ENCODE results near the gene GEMIN5. TPM values are rescaled to one million over a fixed set of nuclear protein-coding genes. Genes with fewer than 3 reads are reported as not detected.

GEMIN5 gene
- total and polyA plus RNA-seq, 2 of the 13 experiments (the other 11 are each of a cell fraction or from before 2014, with no cell fraction given), result 6.6 to 28.6 TPM

DNA sequence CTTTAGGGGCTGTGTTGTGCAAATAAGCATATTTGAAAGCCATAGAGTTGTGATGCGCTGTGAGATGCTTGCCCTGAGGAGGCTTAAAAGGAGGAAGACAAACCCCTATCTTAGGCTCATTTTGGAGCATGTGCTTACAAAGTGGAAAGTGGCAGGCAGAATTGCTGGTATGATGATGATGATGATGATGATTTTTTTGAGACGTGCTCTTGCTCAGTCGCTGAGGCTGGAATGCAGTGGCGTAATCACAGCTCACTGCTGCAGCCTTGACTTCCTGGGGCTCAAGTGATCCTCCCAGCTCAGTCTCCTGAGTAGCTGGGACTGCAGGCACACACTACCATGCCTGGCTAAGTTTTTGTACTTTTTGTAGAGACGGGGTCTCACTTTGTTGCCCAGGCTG is 77.9 kb downstream of the GEMIN5 start (continued):
- TF ChIP-seq, protein P1, sequence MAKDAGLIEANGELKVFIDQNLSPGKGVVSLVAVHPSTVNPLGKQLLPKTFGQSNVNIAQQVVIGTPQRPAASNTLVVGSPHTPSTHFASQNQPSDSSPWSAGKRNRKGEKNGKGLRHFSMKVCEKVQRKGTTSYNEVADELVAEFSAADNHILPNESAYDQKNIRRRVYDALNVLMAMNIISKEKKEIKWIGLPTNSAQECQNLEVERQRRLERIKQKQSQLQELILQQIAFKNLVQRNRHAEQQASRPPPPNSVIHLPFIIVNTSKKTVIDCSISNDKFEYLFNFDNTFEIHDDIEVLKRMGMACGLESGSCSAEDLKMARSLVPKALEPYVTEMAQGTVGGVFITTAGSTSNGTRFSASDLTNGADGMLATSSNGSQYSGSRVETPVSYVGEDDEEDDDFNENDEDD (CRISPR knock-in tag; IDR thresholded peaks at IDR 0.05; ENCODE audit: borderline replicate concordance), result no peak
- TF ChIP-seq ZBTB20 (CRISPR knock-in tag; IDR thresholded peaks at IDR 0.05; ENCODE audit: borderline replicate concordance, low read depth) (no peak), ZNF556 (CRISPR knock-in tag; IDR thresholded peaks at IDR 0.05; ENCODE audit: borderline replicate concordance) (no peak), TEAD2 (CRISPR knock-in tag; IDR thresholded peaks at IDR 0.05) (no peak), MXD4 (CRISPR knock-in tag; IDR thresholded peaks at IDR 0.05) (no peak), ZNF792 (CRISPR knock-in tag; IDR thresholded peaks at IDR 0.05) (0 out of 2 replicates have a peak, but pooled peaks have one; percentile 42), NR3C1 (CRISPR knock-in tag; IDR thresholded peaks at IDR 0.05) (no peak), EZH2 (conservative IDR thresholded peaks at IDR 0.05; ENCODE audit: low read depth, low read length) (no peak), ZNF274 (CRISPR knock-in tag; IDR thresholded peaks at IDR 0.05) (no peak; the same call in 1 of the 2 replicates), NFATC3 (CRISPR knock-in tag; IDR thresholded peaks at IDR 0.05) (no peak), ZSCAN25 (CRISPR knock-in tag; IDR thresholded peaks at IDR 0.05) (no peak), ZMYM2 (CRISPR knock-in tag; IDR thresholded peaks at IDR 0.05) (no peak), ZNF709 (CRISPR knock-in tag; IDR thresholded peaks at IDR 0.05) (no peak), ZNF124 (CRISPR knock-in tag; IDR thresholded peaks at IDR 0.05) (0 out of 2 replicates have a peak, but pooled peaks have one; percentile 24), ZXDC (CRISPR knock-in tag; IDR thresholded peaks at IDR 0.05) (no peak), SPEN (CRISPR knock-in tag; IDR thresholded peaks at IDR 0.05; ENCODE audit: low read depth) (0 out of 2 replicates have a peak, but pooled peaks have one; percentile 19), ZNF138 (CRISPR knock-in tag; IDR thresholded peaks at IDR 0.05; ENCODE audit: low read depth) (no peak), TOPORS (CRISPR knock-in tag; IDR thresholded peaks at IDR 0.05) (no peak), EHMT2 (IDR thresholded peaks at IDR 0.05; ENCODE audit: borderline replicate concordance, low read depth, low read length) (no peak), GATAD1 (CRISPR knock-in tag; IDR thresholded peaks at IDR 0.05) (no peak), HNF4G (IDR thresholded peaks at IDR 0.05; ENCODE audit: borderline replicate concordance, low read depth, low read length) (no peak), HNF4G (CRISPR knock-in tag; IDR thresholded peaks at IDR 0.05; ENCODE audit: borderline replicate concordance, low read depth) (no peak), YEATS4 (CRISPR knock-in tag; IDR thresholded peaks at IDR 0.05; ENCODE audit: borderline replicate concordance) (no peak), ZNF543 (CRISPR knock-in tag; IDR thresholded peaks at IDR 0.05) (no peak), CEBPB (IDR thresholded peaks at IDR 0.05; ENCODE audit: borderline replicate concordance, low read depth, low read length) (peak; percentile 77; the same call in 1 of the 2 replicates)
- TF ChIP-seq, protein P2, sequence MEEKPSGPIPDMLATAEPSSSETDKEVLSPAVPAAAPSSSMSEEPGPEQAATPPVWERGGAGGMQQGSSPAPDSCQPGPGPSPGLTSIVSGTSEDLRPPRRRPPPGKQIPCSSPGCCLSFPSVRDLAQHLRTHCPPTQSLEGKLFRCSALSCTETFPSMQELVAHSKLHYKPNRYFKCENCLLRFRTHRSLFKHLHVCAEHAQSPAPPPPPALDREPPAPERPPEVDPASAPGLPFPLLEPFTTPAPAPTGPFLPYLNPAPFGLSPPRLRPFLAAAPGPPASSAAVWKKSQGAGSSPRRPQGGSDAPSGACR (CRISPR knock-in tag; IDR thresholded peaks at IDR 0.05), result no peak
- TF ChIP-seq, protein P3, sequence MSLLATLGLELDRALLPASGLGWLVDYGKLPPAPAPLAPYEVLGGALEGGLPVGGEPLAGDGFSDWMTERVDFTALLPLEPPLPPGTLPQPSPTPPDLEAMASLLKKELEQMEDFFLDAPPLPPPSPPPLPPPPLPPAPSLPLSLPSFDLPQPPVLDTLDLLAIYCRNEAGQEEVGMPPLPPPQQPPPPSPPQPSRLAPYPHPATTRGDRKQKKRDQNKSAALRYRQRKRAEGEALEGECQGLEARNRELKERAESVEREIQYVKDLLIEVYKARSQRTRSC (CRISPR knock-in tag; IDR thresholded peaks at IDR 0.05; ENCODE audit: low read depth), result no peak

Measured in HepG2 (cell line).